GM18507 (cell line): ENCODE results near the gene SGK1.

Experiments
- DNase-seq: peaks from one replicate; pipeline ENCODE4 v3.0.0; 2011; ENCODE audit warnings: low read depth; ENCODE audit not compliant: insufficient read length; ENCODE audit errors: extremely low spot score
- FAIRE-seq: peaks from 2 replicates; lab custom pipeline; 2011; peaks lifted over from hg19 to GRCh38; lab: Jason Lieb, UNC

Gene SGK1

GRCh38 chr6:134317471-134318131 lies at the start of gene SGK1:
SGK1 (minus strand) TSS chr6:134318112; CDS start chr6:134317460, 652 bp downstream.
- DNase-seq (no peak), FAIRE-seq (no peak)

DNA sequence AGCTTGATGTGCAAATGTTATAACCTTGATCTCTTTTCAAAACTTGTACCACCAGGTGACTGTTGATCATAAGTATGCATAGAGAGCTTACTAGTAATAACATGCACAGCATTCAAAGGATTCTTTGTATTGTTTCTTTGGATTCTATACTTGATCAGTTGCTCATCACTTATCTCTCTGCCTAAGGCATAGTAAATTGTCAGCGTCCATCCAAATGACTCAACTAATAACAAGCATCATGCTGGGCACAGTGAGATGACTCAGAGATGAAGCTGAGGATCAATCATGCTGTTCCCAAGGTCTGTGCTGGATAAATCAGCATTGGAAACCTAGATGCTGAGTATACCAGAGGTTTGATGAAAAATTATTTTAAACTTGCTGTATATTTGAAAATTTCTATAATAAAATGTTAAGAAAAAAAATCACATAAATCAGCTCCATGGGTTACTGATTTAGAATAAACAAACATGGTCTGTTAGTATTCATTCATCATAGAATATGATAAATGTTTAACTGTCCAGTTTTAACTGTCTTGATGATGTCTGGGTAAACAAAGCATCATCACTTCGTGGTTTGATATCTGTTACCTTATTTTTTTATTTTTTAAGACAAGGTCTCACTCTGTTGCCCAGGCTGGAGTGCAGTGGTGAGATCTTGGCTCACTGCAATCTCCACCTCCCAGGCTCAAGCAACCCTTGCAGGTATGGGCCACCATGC lies 45.6 kb upstream of the SGK1 start:
- DNase-seq, result no peak
- no peak for FAIRE-seq

GRCh38 chr6:134361011-134361410 lies 43.1 kb upstream of the SGK1 start:
- FAIRE-seq, result no peak

GRCh38 chr6:134359302-134359701 lies 41.4 kb upstream of the SGK1 start:
- DNase-seq, result no peak
- FAIRE-seq, result no peak

More at GRCh38 chr6:134361011-134361410, 43.1 kb upstream of the SGK1 start:
- no peak for DNase-seq

DNA sequence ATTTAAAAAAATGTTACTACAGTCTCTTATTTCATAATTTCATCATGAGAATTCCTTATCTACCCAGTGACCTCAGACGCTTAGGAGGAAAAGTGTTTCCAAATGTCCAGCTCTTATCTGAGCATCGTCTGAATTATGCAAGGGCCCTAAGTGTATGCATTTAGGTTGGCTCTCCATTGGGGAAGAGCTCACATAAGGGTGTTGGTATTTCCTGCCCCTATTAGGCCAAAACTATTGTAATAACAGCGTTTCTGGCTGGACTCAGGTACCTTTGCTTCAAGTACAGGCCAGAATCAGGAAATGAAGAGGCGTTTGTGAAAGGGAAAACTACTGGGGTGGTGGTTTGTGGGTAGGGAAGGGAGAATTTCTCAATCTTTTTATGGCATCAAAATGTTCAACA lies 40.4 kb upstream of the SGK1 start:
- DNase-seq (no peak), FAIRE-seq (no peak)

DNA sequence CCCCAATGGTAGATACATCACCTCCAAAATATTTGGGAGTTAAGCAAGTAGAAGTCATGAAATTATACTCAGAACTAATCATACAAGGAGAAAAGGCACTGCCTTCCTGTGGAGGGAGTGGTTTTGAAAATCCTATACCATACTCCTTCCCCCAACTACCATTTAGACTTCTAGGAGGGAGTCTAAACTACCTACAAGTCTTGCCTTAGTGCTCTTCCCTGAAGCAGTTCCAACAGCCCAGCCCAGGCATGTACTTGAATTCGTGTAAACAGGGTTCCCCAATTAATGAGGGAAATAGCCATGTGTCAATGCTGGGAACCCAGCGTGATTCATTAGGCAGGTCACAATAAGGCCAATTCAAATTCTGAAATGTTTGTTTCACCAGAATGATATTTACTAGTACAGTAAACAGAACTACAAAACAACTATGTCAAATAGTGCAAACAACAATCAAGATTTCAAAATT lies 39.1 kb upstream of the SGK1 start:
- FAIRE-seq (no peak), DNase-seq (no peak)

- DNase-seq (no peak), FAIRE-seq (no peak)
These were observed 38.5 kb upstream of the SGK1 start for GRCh38 chr6:134356405-134356804.

DNA sequence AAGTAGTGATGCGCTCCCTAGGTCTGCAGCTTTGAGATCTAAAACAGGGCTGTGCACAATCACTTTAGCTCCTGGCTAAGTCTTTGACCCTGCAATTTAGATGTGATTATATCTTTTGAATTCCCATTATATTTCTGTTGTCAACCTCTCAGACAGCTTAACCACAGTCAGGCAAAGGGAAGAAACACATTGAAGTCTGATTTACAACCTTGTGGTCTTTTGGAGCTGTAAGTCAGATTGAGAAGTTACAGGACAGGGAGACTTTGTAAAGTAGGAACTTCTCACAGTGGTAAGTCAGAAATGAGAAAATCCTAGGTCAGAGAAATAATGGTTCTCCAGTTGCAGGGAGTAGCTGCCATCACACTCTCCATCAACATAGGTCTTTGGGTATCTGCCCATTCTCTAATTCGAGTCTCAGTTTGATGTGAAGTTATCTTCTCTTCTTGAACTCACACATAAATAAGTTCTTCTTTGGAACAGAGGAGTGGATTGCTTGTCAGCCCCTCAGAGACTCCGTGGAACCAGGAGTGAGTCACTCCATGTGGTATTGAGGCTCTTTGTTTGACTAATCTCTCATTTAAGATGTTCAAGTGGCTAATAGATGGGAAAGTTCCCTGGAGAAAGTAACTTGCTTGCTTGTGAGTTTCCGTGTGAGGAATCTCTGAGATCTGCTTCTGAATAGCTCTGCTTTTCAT lies 35.0 kb upstream of the SGK1 start:
- FAIRE-seq (no peak), DNase-seq (no peak)

GRCh38 chr6:134351615-134352474 lies 33.9 kb upstream of the SGK1 start:
- DNase-seq, result no peak
- no peak for FAIRE-seq

- no peak for FAIRE-seq
These were observed 30.2 kb upstream of the SGK1 start for GRCh38 chr6:134347885-134348805.

GRCh38 chr6:134346932-134347545 lies 29.1 kb upstream of the SGK1 start:
- DNase-seq, result no peak
- no peak for FAIRE-seq

More at GRCh38 chr6:134347885-134348805, 30.2 kb upstream of the SGK1 start:
- DNase-seq, result no peak

DNA sequence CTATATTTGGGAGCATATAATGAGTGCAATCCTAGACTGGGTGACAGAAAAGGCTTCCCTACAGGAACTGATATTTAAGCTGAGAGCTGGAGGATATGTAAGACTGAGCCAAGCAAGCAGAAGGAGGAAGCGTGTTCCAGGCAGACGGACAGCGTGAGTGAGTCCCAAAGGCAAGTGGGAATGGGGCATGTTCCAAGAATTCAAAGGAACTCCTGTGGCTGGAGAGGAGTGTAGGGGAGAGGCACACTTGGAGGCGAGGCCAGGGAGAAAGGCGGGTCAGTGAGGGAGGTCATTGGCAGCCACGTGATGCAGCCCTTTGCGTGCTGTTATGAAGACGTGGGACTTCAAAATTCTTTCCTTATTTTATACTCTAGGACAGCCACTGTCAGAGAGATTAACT lies 27.9 kb upstream of the SGK1 start:
- no peak for DNase-seq
- FAIRE-seq, result no peak

DNA sequence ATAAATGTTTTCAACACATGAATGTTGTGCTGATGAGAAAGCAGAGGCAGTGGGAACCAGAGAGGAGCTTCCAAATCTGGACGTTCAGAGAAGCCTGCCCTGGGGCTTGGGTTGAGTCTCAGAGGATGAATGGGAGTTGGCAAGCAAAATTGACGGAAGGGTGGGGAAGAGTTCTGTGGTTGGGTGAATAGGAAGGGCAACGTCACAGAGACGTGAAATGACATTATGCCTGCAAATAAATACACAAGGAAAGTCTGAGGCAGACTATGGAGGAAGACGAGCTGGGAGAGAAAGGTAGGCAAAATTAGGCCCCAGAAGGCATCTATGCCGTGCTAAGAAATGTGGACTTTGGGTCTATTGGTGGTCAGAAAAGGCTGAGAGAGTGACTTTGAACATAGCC lies 25.2 kb upstream of the SGK1 start:
- FAIRE-seq (no peak), DNase-seq (no peak)

DNA sequence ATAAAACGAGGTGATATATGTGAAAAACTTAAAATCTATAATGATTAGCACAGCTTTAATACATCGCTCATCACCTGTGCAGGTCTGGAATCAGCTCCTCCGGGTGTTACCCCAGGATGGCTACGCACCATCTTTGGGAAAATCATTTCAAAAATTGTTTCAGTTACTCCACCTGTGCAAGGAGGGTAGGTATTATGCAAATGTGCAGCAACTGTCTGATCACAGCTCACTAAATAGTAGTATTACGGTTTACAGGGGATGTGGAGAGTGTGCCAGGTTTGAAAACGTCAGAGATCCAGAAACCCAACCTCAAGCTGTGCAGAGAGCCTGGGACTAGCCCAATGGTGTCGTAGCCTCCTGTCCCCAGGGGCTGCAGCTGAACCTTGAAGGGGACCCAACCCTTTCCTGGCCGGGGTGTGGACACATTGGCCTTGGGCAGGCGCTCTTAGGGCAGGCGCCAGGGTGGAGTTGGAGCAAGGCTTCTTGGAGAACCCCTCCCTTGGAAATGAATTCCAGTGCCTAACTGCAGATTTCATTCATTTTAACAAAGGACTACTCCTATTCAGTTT lies 24.2 kb upstream of the SGK1 start:
- DNase-seq (no peak), FAIRE-seq (no peak)

DNA sequence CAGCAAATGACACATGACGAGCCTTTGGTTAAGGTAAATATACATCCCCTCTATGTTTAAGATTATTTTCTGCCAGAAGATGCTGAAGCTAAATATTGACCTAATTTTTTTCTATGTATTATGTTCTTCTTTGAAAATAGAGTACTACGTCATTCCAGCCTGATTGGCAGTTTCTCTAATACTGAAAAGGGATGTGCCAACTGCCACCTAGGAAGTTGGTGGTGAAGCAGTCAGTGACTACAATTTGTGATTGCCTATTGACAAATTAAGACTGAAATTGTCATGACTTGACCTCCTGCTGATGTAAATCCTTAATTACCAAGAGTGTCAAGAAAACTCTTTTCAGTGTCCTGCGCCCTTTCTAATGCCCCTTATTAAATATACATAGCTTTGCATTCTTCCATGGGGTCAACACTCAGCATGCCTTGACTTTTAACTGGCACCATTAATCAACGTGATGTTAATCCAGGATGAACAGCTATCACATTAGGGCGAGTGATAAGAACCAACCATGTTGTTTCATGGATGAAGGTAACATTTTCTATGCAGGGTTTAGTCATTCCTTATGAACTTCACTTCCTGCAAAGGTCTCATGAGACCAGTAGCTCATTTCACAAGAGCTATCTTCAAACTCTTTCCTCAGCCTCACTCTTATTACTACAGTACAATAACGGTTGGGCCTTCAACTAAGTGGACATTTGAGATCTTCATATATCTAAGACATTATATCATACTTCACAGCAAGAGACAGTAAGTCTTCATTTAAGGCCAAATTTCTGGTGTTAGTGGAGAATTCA lies 22.5 kb upstream of the SGK1 start:
- no peak for DNase-seq
- FAIRE-seq, result no peak

- FAIRE-seq, result no peak
- DNase-seq, result no peak
These were observed 21.3 kb upstream of the SGK1 start for GRCh38 chr6:134339216-134339615.

DNA sequence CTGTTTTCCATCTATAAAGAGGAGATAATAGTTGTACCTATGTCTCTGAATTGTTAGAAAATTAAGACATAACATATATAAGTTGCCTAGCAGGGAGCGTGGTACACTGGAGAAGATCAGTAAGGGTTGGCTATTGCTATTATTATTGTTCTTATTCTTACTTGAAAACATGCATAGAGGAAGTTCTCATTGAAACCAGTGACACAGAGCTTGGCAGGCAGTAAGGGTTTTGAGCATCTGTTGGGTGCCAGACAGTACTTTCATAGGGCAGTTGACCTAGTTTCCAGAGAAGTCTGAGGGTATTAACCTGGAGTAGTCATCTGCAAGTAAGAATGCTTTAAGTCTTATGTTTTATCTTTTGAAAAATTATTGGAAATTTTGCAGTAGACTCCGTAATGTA lies 13.3 kb upstream of the SGK1 start:
- DNase-seq (no peak), FAIRE-seq (no peak)
